Renal cortex interstitium (tissue), 11 donors: Measurements from ENCODE around the gene UMODL1. TPM values are rescaled to one million over a fixed set of nuclear protein-coding genes. Genes with fewer than 3 reads are reported as not detected.
"Not testable (repeated sequence)": the region's sequence is repeated elsewhere in the genome, so short reads cannot be mapped to it uniquely, and the experiment has no call there.

Source experiments
- DNase-seq, 11 donors: peaks; one replicate each; pipeline ENCODE4 v3.0.0-alpha.2; 2013; ENCODE audit warnings: low read depth in 9 of 11, low spot score in 4 of 11; ENCODE audit errors: extremely low read depth in 1 of 11
- polyA plus RNA-seq, 3 donors: library from polyadenylated mRNA; unstranded; fragments of 120-200 nt; gene quantifications; one replicate each; pipeline ENCODE4 v1.2.1, GENCODE V29; 2013; ENCODE audit not compliant: insufficient read length in 3 of 3

The UMODL1 gene
- polyA plus RNA-seq, 3 donors = 0.17 to 0.45 TPM; not detected in 1

DNA sequence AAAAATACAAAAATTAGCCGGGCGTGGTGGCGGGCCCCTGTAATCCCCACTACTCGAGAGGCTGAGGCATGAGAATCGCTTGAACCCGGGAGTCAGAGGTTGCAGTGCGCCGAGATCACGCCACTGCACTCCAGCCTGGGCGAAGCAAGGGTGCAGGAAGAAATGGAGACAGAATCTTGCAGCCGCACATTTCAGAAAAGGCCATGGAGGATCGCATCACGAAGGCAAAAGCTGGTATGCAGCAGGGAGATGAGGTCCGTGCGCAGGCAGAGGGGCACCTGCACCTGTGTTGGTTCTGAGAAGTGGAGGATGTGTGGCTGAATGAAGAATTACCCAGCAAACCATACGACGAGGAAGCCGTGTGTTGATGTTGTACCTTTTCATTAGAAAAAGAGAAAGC, 94.8 kb downstream of the UMODL1 start:
- no peak for DNase-seq

DNA sequence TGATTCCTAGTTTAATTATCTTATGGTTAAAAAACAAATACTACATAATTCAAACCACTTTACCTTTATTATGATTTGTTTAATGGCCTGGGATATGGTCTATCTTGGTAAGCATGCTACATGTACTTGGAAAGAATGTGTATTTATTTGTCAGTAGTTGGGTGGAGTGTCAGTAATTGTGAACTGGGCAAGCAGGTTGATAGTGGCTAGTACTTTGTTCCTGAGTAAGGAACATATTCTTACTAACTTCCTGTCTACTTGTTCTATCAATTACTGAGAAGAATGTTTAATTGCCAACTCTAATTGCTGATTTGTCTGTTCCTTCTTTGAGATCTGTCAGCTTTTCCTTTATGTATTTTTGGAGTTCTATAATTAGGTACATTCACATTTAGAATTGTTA, 98.6 kb downstream of the UMODL1 start:
- no peak for DNase-seq

DNA sequence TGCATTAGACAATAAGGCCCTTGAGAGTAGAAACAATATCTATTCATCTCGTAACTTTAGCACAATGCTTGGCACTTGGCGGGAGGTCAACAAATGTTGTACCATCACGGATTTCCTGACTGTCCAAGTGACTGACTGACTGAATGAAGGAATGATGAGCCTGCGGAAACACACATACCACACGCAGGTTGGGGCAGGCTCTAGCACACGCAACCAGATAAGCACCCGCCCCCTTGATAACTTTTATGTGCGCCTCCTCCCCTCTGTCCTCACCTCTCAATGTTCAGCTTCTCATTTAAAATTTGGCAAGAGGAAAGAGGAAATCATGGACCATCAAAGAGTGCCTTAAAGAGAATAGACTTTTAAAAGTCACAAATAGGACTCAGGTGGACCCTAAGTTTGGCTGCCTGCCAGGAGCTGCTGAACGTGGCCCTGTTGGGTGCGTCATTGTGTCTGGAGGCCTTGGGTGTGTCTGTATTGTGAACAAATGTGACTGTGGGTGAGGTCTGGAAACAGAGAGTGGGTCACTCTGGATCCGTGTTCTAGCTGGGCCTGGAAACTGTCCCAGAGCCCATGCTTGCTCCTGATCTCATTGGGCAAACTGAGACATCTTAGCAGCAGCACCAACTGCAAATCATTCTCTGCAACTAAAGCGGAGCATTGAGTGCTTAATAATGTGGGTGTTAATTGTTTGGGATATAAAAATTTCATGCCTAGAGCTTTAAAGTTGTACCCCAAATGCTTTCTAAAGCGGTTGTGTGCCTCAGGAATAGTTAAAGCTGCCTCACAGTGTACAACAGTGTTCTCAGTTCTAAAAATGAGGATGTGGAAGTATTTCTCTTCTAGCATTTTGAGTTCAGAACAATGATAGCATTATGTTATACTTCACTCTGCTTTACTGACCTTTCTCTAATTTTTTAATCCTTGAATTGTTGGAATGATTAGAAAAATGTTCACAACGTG, 100.3 kb downstream of the UMODL1 start:
- DNase-seq = no peak

DNA sequence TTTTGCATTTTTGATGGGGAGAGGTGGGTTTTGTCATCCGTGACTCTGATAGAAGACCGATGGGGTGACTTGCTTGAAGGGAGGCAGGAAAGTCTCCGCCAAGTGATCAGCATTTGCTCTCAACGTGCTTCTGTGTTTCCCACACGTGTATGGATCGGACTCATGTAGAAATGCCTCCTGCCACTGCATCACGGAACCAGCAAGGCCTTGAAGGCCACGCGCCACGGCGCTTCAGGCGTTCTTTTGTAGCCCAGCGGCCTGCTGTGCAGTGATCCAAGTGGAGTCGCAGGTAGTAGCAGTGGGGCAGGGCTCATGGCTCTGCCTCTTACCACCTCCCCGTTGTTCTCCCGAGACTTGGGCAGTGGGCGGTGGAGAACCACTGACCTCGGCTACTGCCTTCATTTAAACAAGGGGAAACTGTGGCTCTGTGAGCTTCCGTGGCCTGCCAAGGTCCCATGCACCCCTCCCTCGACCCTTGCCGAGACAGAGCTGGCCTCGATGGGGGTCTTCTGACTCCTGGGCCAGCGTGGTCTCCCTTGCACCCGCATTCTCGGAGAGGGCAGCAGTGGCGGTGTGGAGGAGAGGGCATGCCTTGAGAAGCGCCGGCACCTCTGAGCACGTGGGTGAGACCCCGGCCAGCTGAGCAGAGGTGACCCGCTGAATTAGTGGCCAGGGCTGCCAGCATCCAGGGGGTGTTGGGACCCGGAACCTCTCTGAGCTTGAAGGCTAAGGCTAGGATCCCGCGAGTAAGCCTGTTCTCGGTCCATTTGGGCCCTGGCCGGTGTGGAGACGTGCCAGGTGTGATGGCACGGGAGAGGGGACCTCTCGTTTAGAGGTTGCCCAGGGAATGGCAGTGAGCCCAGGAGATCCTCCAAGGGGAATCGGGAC, 101.7 kb downstream of the UMODL1 start:
- no peak for DNase-seq

DNA sequence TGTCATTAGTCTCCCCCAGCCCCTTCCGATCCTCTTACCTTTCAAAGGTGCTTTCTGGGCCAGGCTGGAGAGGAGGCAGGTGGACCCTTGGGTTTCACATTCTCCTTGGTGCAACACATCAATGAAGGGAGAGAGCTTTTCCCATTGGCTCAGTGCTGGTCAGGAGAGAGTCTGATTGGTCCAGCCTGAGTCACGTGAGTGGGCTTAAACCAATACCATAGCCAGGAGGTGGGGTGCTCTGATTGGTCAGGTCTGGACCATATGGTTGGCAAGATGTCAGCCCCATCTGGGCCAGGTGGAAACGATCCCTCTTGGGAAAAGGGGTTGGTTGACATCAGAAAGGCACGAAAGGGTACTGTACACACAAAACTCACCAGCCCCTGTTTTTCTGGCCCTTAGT, 103.1 kb downstream of the UMODL1 start:
- no peak for DNase-seq

DNA sequence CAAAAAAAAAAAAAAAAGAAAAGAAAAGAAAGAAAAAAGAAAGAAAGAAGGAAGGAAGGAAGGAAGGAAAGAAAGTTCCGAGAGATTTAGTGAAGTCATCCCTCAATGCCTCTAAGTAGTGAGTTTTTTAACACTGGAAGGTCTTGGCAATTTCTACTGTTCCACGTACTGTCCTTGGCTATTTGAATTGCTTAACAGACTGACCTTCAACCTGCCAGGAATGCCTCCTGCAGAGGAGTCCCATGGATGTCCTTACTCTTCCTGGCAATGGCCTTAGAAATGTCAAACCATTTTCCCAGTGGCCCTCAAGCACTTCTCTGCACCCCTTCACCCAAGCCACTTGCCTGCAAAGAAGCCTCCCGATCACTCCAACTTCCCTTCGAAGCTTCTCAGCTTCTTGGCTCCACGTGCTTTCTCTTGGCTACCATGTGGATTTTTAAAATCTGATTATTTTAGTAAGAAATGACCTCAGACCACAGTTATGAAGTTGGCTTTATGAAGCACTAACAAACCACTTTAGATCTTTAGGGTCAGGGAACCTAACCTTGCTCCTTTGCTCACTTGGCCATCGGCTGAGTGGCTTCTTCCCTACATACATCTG, 104.1 kb downstream of the UMODL1 start:
- DNase-seq = no peak

DNA sequence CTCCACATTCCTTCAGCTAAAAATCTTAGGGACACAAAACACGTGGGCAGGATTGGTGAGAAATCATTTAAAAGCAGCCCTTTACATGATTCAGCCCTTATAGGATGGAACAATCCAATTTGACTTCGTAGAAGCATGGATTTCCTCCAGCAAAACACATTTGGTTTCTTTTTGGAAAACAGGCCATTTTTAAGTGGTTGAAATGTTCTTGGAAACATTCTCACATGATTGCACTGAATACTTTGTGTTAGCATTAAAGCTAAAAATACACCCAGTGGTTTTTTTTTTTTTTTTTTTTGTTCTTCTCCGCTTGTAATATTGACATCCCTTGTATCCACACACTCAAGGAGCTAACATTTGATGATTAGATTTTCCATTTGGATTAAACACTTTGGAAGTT, 105.7 kb downstream of the UMODL1 start:
- no peak for DNase-seq

DNA sequence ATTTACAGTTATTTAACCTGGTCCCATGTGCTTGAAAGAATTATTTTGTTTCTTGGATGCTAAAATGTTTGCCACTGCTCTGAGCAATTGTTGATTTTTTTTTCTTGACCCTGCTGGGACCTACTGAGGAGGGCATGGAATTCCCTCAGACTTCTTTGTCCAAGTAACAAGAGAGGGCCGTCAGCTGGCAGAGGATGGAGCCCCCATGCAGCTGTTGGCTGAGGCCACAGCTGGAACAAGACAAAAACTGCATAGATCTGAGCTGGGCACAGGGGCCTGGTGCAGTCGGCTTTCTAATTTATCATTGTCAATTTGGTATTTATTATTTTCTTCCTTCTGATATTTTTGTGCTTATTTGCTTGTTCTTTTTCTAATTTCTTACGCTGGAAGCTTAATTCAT, 108.2 kb downstream of the UMODL1 start:
- DNase-seq = peak in 1 of 11 donors; percentile 33

DNA sequence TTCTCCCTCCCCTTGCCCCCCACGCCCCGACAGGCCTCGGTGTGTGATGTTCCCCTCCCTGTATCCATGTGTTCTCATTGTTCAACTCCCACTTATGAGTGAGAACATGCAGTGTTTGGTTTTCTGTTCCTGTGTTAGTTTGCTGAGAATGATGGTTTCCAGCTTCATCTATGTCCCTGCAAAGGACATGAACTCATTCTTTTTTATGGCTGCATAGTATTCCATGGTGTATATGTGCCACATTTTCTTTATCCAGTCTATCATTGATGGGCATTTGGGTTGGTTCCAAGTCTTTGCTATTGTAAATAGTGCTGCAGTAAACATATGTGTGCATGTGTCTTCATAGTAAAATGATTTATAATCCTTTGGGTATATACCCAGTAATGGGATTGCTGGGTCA, 108.9 kb downstream of the UMODL1 start:
- not testable (repeated sequence) for DNase-seq

DNA sequence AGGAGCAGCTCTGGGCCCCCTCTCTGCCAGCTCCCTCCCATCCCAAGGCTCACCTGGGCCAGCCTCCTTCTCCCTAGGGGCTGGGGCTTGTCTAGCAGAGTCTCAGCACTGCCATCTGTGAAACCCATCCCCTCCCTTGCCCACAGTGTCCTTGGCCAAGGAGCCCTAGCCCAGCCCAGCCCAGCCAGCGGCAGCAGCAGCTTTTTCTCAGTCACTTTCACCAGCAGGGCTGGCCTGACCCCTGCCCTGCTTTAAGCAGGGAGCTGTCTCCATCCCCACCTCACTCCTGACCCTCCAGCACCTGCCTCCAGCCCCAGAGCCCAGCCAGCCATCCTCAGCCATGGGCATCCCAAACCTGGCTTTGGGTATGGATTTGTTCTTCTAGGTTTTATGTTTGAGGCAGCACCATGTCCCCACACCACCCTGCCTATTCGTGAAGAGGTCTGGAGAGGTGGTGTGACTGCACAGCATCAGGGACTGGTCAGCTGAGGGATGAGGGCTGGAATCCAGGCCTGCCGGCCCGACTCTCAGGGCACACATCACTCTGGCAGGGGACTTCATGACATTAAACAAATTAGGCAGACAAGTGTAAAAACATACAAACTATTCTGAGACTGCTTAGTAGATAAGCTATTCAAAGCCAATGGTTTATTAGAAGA, 111.7 kb downstream of the UMODL1 start:
- DNase-seq = no peak

DNA sequence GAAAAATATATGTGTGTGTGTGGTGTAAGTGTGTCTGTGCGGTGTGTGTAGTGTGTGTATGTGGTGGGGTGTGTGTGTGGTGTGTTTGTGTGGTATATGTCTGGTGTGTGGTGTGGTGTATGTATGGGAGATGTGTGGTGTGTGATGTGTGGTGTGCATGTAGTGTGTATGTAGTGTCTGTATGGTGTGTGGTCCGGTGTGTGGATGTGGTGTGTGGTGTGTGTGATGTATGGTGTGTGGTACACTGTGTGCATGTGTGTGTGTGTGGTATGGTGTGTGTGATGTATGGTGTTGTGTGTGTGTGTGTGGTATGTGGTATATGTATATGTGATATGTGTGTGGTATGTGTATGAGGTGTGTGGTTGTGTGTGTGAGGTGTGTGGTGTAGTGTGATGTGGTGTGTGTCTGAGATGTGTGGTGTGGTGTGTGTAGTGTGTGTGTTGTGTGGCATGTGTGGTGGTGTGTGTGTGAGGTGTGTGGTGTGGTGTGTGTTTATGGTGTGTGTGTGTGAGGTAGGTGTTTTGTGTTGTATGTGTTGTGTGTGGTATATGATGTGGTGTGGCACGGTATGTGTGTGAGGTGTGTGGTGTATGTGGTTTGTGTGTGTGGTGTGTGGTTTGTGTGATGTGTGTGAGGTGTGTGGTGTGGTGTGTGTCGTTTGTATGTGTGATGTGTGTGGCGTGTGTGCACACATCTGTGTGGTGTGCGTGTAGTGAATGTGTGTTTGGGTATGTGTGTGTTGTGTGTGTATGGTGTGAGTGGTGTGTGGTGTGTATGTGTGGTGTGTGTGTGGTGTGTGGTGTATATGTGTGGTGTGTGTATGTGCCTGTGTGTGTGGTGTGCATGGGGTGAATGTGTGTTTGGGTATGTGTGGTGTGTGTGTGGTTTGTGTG, 112.5 kb downstream of the UMODL1 start:
- DNase-seq = no peak

DNA sequence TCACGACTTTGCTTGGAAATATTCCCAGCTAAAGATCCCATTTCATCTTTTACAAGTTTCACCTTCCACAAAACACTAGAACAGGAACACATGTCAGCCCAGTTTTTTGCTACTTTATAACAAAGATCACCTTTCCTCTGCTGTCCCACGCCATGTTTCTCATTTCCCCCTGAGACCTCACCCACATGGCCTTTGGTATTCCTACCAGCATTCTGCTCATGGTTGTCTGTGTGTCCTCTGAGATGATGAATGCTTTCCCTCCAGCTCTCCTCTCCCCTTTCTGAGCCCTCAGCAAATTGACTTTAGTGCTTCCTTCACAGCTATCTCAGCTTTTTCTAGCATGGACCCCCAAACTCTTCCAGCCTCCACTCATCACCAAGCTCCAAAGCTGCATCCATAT, 115.5 kb downstream of the UMODL1 start:
- no peak for DNase-seq

DNA sequence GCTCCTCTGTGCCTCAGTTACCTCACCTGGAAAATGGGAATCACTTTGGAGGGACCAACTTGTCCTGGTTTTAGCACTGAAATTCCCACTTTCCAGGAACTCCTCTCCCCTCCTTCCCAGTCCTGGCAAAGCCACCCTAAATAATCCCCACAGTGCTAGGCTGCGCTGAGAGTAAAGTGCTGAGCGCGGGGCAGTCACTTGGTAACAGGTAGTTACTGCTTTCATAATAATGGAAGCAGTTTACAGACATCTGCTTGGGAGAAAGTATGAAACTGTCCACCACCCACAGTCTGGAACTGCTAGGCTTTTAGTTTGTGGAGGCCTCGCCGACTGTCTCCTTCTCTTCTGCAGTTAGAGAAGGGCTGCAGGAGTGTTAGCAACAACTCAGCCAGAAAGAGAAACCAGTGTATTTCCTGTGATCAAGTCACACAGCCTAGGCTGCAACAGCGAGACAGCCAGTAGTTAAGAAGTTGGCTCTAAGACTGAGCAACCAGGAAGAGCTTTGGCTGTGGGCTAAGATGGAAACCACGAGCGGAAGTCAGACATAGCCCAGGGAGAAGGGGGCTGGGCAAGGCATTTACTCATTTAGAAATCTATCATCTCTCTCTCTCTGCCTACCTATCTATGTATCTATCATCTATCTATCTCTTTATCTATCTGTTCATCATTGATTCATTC, 117.0 kb downstream of the UMODL1 start:
- DNase-seq = no peak

DNA sequence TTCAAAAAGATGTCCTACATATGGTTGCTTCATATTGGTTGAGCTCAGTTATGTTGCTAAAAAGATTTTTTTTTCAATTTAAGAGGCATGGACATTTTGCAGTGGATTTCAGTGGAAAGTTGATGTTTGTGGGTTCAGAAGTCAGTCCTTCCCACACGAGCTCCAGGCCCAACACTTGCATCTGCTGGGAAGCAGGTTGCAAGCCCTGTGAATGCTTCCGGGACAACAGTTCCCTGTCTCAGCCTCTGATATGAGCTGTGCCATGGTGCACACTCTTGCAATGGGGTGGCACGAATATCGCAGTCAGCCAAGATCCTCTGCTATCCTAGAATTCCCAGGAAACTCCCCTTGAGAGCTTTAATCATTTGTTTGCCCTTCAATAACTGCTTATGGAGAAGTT, 117.5 kb downstream of the UMODL1 start:
- DNase-seq = no peak

DNA sequence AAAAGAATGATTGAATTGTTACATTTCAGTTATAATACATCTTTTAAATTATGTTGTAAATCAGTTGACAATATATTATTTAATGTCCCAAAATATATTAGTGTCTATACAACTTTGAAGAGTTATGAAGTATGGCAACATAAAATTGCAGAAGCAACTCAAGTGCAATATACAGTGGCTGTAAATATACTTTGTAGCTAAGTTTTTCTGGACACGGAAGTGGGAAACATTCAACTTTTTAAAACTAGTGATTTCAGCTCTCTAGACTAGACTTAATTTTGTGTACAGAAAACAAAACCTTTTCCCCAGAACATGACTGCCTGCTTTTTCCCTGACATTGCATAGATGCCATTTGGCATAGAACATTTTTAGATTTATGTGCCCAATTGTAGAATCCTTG, 118.3 kb downstream of the UMODL1 start:
- DNase-seq = no peak

DNA sequence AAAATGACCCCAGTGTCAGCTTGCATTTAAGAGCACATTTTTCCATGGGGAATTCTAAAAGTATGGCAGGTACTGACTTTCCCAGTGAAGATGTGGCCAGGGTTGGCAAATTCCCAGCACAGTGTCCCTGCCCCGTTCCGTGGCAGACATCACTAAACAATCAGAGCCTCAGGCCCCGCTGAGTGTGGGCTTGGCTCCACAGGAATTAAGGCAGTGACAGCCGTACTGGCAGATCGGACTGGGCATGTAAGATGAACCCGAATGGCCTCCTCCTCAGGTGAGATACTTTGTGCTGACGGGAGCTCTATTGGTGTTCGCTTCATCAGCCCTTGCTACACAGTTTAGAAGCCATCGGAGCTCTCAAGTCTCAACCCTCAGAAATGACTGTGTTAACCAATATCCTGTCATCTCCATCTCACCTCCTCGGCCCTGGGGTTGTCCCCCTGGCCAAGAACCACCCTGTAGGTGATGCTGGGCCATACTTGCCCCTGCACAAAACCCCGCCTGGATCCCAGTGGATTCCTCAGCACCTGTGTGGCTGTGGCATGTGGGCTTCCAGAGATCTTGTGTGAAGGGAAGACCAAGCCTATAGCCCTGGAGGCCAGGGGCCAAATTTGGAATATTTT, 118.9 kb downstream of the UMODL1 start:
- DNase-seq = no peak

DNA sequence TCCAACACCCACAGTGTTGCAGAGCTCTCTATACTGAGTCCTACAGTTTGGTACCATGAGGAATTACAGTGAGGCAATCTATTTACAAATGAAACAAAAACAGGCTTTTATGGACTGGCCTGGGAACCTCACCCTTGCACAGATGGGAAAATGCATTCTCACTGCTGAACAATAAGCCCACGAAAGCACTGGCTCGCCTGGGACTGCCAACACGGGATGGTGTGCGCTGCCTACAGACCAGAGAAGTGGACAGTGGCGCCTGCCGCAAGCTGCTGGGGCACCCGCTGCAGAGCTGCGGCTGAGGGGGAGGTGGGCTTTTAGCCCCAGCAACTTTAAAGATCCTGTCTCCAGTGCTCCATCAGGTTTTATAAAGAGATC, 119.4 kb downstream of the UMODL1 start:
- no peak for DNase-seq
